Muscle layer of colon (tissue), 2 donors: ENCODE data around the gene IGFBP7.
"Not testable (repeated sequence)": the region's sequence is repeated elsewhere in the genome, so short reads cannot be mapped to it uniquely, and the experiment has no call there.

Experiments
- H3K27ac ChIP-seq: one replicate; pipeline ENCODE4 v1.7.0; 2013; ENCODE audit warnings: low read depth, mild to moderate bottlenecking, low read length, moderate library complexity
- H3K27me3 ChIP-seq, 2 donors: one replicate each; pipeline ENCODE4 v1.7.0; 2013; ENCODE audit warnings: low read length in 2 of 2, mild to moderate bottlenecking in 2 of 2; ENCODE audit not compliant: insufficient read depth in 2 of 2, control insufficient read depth in 1 of 2
- H3K36me3 ChIP-seq: one replicate; pipeline ENCODE4 v1.7.0; 2013; ENCODE audit warnings: mild to moderate bottlenecking, low read length; ENCODE audit not compliant: insufficient read depth
- H3K4me1 ChIP-seq: one replicate; pipeline ENCODE4 v1.7.0; 2013; ENCODE audit warnings: mild to moderate bottlenecking, low read length; ENCODE audit not compliant: insufficient read depth
- H3K4me3 ChIP-seq, 2 donors: one replicate each; pipeline ENCODE4 v1.7.0; 2013; ENCODE audit warnings: low read length in 2 of 2, low read depth in 1 of 2, mild to moderate bottlenecking in 1 of 2, moderate library complexity in 1 of 2
- H3K9ac ChIP-seq: one replicate; pipeline ENCODE4 v1.7.0; 2013; ENCODE audit warnings: low read length
- H3K9me3 ChIP-seq: one replicate; pipeline ENCODE4 v1.7.0; 2013; ENCODE audit warnings: mild to moderate bottlenecking, low read length
- donor health status: abdominal sarcoma.
- donor health status: Adenocarcinoma of cecum.

Gene IGFBP7

GRCh38 chr4:57065730-57066482 is 44.3 kb downstream of the IGFBP7 start:
- Histone ChIP-seq H3K9ac (no peak overlapping the region), H3K4me3 (no peak overlapping the region), H3K36me3 (no peaks in the 10 kb centered on the region), H3K4me1 (peaks cover 37% of the 10 kb centered on the region), H3K9me3 (no peaks in the 10 kb centered on the region), H3K27me3 (no peaks in the 10 kb centered on the region), H3K27ac (no peak overlapping the region)

GRCh38 chr4:57064811-57065711 is 45.1 kb downstream of the IGFBP7 start:
- Histone ChIP-seq H3K36me3 (no peaks in the 10 kb centered on the region), H3K27me3 (no peaks in the 10 kb centered on the region), H3K9ac (no peak overlapping the region), H3K27ac (peak overlapping the region; percentile 25), H3K4me1 (peaks cover 40% of the 10 kb centered on the region), H3K4me3 (no peak overlapping the region), H3K9me3 (no peaks in the 10 kb centered on the region)

DNA sequence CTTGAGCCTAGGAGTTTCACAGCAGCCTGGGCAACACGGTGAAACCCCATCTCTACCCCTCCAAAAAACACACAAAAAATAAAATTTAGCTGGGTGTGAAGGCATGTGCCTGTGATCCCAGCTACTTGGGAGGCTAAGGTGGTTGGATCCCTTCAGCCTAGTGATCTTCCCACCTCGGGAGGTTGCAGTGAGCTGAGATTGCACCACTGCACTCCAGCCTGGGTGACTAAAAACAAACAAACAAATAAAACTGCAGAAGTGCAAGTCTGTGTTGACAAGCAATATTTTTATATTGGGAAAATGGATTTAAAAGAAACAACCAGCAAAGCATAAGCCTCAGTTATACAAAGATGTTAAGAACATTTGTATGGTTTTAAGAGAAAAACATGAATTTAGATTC is 46.1 kb downstream of the IGFBP7 start:
- Histone ChIP-seq H3K4me1 (peaks cover 41% of the 10 kb centered on the region), H3K9me3 (no peaks in the 10 kb centered on the region), H3K9ac (no peak overlapping the region), H3K4me3 (no peak overlapping the region), H3K36me3 (no peaks in the 10 kb centered on the region), H3K27ac (peak overlapping the region; percentile 25), H3K27me3 (no peaks in the 10 kb centered on the region)

DNA sequence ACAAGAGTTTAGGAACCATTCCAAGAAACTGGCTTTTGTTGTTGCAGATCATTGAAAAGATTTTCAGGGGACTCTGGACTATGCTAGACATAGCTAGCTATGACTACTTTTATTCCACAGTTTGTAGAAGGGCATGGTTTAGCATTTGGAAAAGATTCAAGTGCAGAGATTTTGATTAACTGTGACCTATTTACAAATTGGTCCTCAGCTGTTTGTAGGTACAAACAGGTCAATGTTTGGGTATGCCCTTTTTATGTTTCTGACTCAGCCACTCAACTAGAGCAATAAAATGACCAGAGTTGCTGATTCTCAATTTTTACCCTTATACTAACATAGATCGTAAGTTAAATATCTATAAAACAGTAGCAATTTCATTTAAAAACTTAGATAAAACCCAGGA is 46.7 kb downstream of the IGFBP7 start:
- Histone ChIP-seq H3K27ac (no peak overlapping the region), H3K9me3 (no peaks in the 10 kb centered on the region), H3K36me3 (no peaks in the 10 kb centered on the region), H3K4me3 (no peak overlapping the region), H3K4me1 (peaks cover 37% of the 10 kb centered on the region), H3K27me3 (no peaks in the 10 kb centered on the region), H3K9ac (no peak overlapping the region)

- H3K9me3 ChIP-seq: no peaks in the 10 kb centered on the region
- H3K27ac ChIP-seq: no peak overlapping the region
- no peaks in the 10 kb centered on the region for H3K27me3 ChIP-seq
- H3K4me1 ChIP-seq: peaks cover 52% of the 10 kb centered on the region
- H3K9ac ChIP-seq: no peak overlapping the region
- no peaks in the 10 kb centered on the region for H3K36me3 ChIP-seq
- H3K4me3 ChIP-seq: no peak overlapping the region
These were observed 48.8 kb downstream of the IGFBP7 start for GRCh38 chr4:57061395-57061794.

DNA sequence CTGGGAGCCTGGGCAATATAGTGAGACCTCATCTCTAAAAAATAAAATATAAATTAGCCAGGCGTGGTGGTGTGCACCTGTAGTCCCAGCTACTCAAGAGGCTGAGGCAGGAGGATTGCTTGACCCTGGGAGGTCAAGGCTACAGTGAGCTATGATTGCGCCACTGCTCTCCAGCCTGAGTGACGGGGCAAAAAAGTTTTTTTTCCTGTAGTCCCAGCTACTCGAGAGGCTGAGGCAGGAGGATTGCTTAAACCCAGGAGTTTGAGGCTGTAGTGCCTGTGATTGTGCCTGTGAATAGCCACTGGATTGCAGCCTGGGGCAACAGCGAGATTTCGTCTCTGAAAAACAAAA is 49.5 kb downstream of the IGFBP7 start:
- not testable (repeated sequence) for H3K9me3 ChIP-seq, H3K27ac ChIP-seq, H3K27me3 ChIP-seq, H3K36me3 ChIP-seq, H3K9ac ChIP-seq, H3K4me3 ChIP-seq
- peaks cover 53% of the 10 kb centered on the region for H3K4me1 ChIP-seq

DNA sequence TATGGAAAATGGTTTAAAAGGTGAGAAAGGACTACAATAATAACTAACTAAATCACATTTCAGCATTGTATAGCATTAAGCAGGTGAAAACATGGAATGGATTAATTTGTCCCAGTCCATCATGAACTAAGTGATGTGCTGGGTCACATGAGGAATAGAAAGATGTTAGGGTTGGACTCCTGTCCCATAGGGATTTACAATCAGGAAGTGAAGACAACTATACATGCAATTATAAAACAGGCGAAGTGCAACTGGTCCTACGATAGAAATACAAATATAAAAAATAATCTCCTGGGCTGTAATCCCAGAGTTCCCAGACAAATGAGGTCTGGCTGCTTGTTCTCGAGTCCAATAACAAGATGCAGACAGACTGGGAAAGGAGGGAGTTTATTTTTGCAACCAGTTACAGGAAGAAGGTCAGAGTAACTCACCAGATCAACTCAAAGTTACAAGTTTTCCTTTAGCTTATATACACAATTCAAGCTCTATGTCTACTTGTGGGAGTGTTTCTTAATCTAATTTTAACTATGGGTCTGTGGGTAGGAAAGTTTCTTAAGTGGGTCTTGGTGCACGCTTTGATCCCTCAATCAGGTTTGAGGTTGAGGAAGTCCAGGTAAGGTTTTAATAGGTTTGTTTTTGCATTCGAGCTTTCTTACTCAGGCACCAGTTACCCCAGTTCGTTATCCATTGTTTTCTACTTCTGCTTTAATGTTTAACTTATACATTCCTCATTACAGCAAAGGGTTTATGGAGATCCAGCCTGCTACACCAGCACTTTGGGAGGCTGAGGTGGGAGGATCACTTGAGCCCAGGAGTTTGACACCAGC is 50.1 kb downstream of the IGFBP7 start:
- no peak overlapping the region for H3K27ac ChIP-seq
- no peak overlapping the region for H3K4me3 ChIP-seq
- peaks cover 56% of the 10 kb centered on the region for H3K4me1 ChIP-seq
- no peak overlapping the region for H3K9ac ChIP-seq
- H3K36me3 ChIP-seq: no peaks in the 10 kb centered on the region
- H3K9me3 ChIP-seq: no peaks in the 10 kb centered on the region
- H3K27me3 ChIP-seq: no peaks in the 10 kb centered on the region

DNA sequence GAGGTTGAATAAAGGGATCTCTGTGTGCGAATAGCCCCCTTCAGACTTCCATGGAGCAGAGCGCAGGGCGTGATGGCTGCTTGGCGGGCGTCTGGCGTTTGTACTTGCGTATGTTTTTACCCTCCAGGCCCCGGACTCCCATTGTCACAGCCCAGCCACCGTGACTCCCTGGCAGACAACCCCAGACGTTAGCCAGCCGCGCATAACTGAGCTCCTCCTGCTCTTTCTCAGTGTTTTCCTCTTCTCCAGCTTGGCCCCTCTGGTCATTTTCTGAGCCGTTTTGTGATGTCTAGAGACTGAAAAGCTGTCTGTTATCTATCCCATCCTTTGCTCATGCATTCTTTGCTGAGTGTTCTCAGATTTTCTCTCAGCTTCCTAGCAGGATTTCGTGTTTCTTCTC is 54.3 kb downstream of the IGFBP7 start:
- Histone ChIP-seq H3K9me3 (no peaks in the 10 kb centered on the region), H3K4me1 (peaks cover 45% of the 10 kb centered on the region), H3K4me3 (peak overlapping the region; percentile 14 to 21), H3K27me3 (no peaks in the 10 kb centered on the region), H3K36me3 (no peaks in the 10 kb centered on the region), H3K27ac (peak overlapping the region; percentile 76), H3K9ac (no peak overlapping the region)

- peaks cover 47% of the 10 kb centered on the region for H3K4me1 ChIP-seq
- no peaks in the 10 kb centered on the region for H3K9me3 ChIP-seq
- H3K27me3 ChIP-seq: no peaks in the 10 kb centered on the region
- H3K9ac ChIP-seq: no peak overlapping the region
- no peaks in the 10 kb centered on the region for H3K36me3 ChIP-seq
- no peak overlapping the region for H3K4me3 ChIP-seq
- no peak overlapping the region for H3K27ac ChIP-seq
These were observed 56.7 kb downstream of the IGFBP7 start for GRCh38 chr4:57053508-57053907.

GRCh38 chr4:57051524-57051923 is 58.7 kb downstream of the IGFBP7 start:
- no peaks in the 10 kb centered on the region for H3K9me3 ChIP-seq
- H3K27me3 ChIP-seq: no peaks in the 10 kb centered on the region
- peaks cover 36% of the 10 kb centered on the region for H3K4me1 ChIP-seq
- H3K9ac ChIP-seq: no peak overlapping the region
- H3K4me3 ChIP-seq: no peak overlapping the region
- H3K36me3 ChIP-seq: no peaks in the 10 kb centered on the region
- no peak overlapping the region for H3K27ac ChIP-seq

- Histone ChIP-seq H3K4me3 (no peak overlapping the region), H3K4me1 (peaks cover 31% of the 10 kb centered on the region), H3K27me3 (no peaks in the 10 kb centered on the region), H3K27ac (no peak overlapping the region), H3K9ac (no peak overlapping the region), H3K36me3 (no peaks in the 10 kb centered on the region), H3K9me3 (no peaks in the 10 kb centered on the region)
These were observed 59.1 kb downstream of the IGFBP7 start for GRCh38 chr4:57051095-57051494.
